Ureter (tissue), 1 donor: Measurements from ENCODE around the gene COX6B2. TPM values are rescaled to one million over a fixed set of nuclear protein-coding genes. Genes with fewer than 3 reads are reported as not detected.

Experiments
- DNase-seq: peaks from one replicate; pipeline ENCODE4 v3.0.0-alpha.2; 2020; ENCODE audit warnings: low spot score
- total RNA-seq: library from RNA; stranded (reverse); gene quantifications from one replicate; pipeline ENCODE4 v1.2.4, GENCODE V29; 2023
- donor health status: DM: yes; HTN: yes; CAD: no.

The COX6B2 gene
- total RNA-seq, 1 donor from 2014 or later = 3.7 TPM

- no peak for DNase-seq
Measured at GRCh38 chr19:55312621-55313512, 41.7 kb downstream of the COX6B2 start.

GRCh38 chr19:55311797-55312196 lies 42.7 kb downstream of the COX6B2 start:
- no peak for DNase-seq

GRCh38 chr19:55311397-55311796 lies 43.1 kb downstream of the COX6B2 start:
- DNase-seq = no peak

- DNase-seq = no peak
Measured at GRCh38 chr19:55310498-55310897, 44.0 kb downstream of the COX6B2 start.

- DNase-seq = no peak
Measured at GRCh38 chr19:55309448-55309847, 45.1 kb downstream of the COX6B2 start.

GRCh38 chr19:55308281-55308680 lies 46.2 kb downstream of the COX6B2 start:
- DNase-seq = no peak

GRCh38 chr19:55306712-55307111 lies 47.8 kb downstream of the COX6B2 start:
- no peak for DNase-seq

- no peak for DNase-seq
Measured at GRCh38 chr19:55305983-55306562, 48.4 kb downstream of the COX6B2 start.

GRCh38 chr19:55305491-55305890 lies 49.0 kb downstream of the COX6B2 start:
- DNase-seq = no peak

GRCh38 chr19:55304980-55305379 lies 49.5 kb downstream of the COX6B2 start:
- DNase-seq = no peak

GRCh38 chr19:55304279-55304978 lies 50.1 kb downstream of the COX6B2 start:
- DNase-seq = no peak

GRCh38 chr19:55303477-55303876 lies 51.0 kb downstream of the COX6B2 start:
- no peak for DNase-seq

GRCh38 chr19:55302318-55302703 lies 52.2 kb downstream of the COX6B2 start:
- DNase-seq = no peak

GRCh38 chr19:55301459-55302317 lies 52.8 kb downstream of the COX6B2 start:
- peak; percentile 86 for DNase-seq

- DNase-seq = no peak
Measured at GRCh38 chr19:55300886-55301458, 53.5 kb downstream of the COX6B2 start.

- DNase-seq = no peak
Measured at GRCh38 chr19:55299991-55300390, 54.5 kb downstream of the COX6B2 start.

Other genes starting within 250 kb of the COX6B2 start
- 183 TPM for gene PPP1R12C, start 237.1 kb downstream of the COX6B2 start, total RNA-seq
- gene TNNT1, start 205.5 kb downstream of the COX6B2 start, total RNA-seq = 0.89 TPM
- gene TNNI3, start 197.0 kb downstream of the COX6B2 start, total RNA-seq = not detected
- 1.6 TPM for gene DNAAF3, start 188.1 kb downstream of the COX6B2 start, total RNA-seq
- gene SYT5, start 174.4 kb downstream of the COX6B2 start, total RNA-seq = not detected
- 1.3 TPM for gene PTPRH, start 145.2 kb downstream of the COX6B2 start, total RNA-seq
- 6.4 TPM for gene TMEM86B, start 126.0 kb downstream of the COX6B2 start, total RNA-seq
- 65.1 TPM for gene PPP6R1, start 95.7 kb downstream of the COX6B2 start, total RNA-seq
- 31.2 TPM for gene HSPBP1, start 74.6 kb downstream of the COX6B2 start, total RNA-seq
- 10.6 TPM for gene BRSK1, start 70.7 kb downstream of the COX6B2 start, total RNA-seq
- 1.9 TPM for gene TMEM150B, start 29.4 kb downstream of the COX6B2 start, total RNA-seq
- gene KMT5C, start 14.8 kb downstream of the COX6B2 start, total RNA-seq = 12.0 TPM
- not detected for gene GARIN5B, start 8.5 kb upstream of the COX6B2 start, total RNA-seq
- gene IL11, start 15.7 kb upstream of the COX6B2 start, total RNA-seq = not detected
- not detected for gene TMEM190, start 22.1 kb upstream of the COX6B2 start, total RNA-seq
- 20.8 TPM for gene TMEM238, start 29.6 kb upstream of the COX6B2 start, total RNA-seq
- gene RPL28, start 31.2 kb upstream of the COX6B2 start, total RNA-seq = 2,509 TPM
- 31.9 TPM for gene UBE2S, start 53.1 kb upstream of the COX6B2 start, total RNA-seq
- gene SHISA7, start 88.6 kb upstream of the COX6B2 start, total RNA-seq = not detected
- gene ISOC2, start 106.9 kb upstream of the COX6B2 start, total RNA-seq = 48.4 TPM
- gene C19orf85, start 110.0 kb upstream of the COX6B2 start, total RNA-seq = not detected
- gene ZNF628, start 121.9 kb upstream of the COX6B2 start, total RNA-seq = 7.4 TPM
- gene NAT14, start 130.5 kb upstream of the COX6B2 start, total RNA-seq = 14.2 TPM
- gene SSC5D, start 133.7 kb upstream of the COX6B2 start, total RNA-seq = 15.2 TPM
- gene SBK2, start 182.4 kb upstream of the COX6B2 start, total RNA-seq = not detected
- 0.39 TPM for gene SBK3, start 190.8 kb upstream of the COX6B2 start, total RNA-seq
- 14.0 TPM for gene ZNF579, start 226.1 kb upstream of the COX6B2 start, total RNA-seq
- gene FIZ1, start 244.8 kb upstream of the COX6B2 start, total RNA-seq = 18.4 TPM
- gene ZNF524, start 245.6 kb upstream of the COX6B2 start, total RNA-seq = 13.0 TPM